DOHH2 (cell line): Measurements from ENCODE around the gene KIZ.

Experiments used
- H3F3A ChIP-seq: fragments of 200-600 bp; sonication (generic), shearing (Covaris generic); 2 replicates; pipeline ENCODE4 v1.6.0; 2016; ENCODE audit warnings: antibody characterized with exemption, mild to moderate bottlenecking; ENCODE audit not compliant: control insufficient read depth, insufficient read depth
- H3K27ac ChIP-seq: fragments of 200-600 bp; sonication (generic); 2 replicates; pipeline ENCODE4 v1.5.1; 2014; ENCODE audit warnings: low read depth, mild to moderate bottlenecking, low read length, moderate library complexity
- H3K27me3 ChIP-seq: fragments of 200-600 bp; sonication (generic); 2 replicates; pipeline ENCODE4 v1.6.1; 2014; ENCODE audit warnings: mild to moderate bottlenecking, low read length, mixed read lengths; ENCODE audit not compliant: control insufficient read depth
- H3K36me3 ChIP-seq: fragments of 200-600 bp; sonication (generic); 2 replicates; pipeline ENCODE4 v1.6.1; 2014; ENCODE audit warnings: mild to moderate bottlenecking, low read length, moderate library complexity, mixed read lengths; ENCODE audit not compliant: control insufficient read depth
- H3K4me1 ChIP-seq: fragments of 200-600 bp; sonication (generic); 2 replicates; pipeline ENCODE4 v1.6.1; 2014; ENCODE audit warnings: mild to moderate bottlenecking, low read length, mixed read lengths; ENCODE audit not compliant: control insufficient read depth
- H3K4me2 ChIP-seq: fragments of 200-600 bp; sonication (generic); 2 replicates; pipeline ENCODE4 v1.6.0; 2014; ENCODE audit warnings: mild to moderate bottlenecking, low read length, moderate library complexity
- H3K4me3 ChIP-seq: fragments of 200-600 bp; sonication (generic); 2 replicates; pipeline ENCODE4 v1.5.1; 2014; ENCODE audit warnings: mild to moderate bottlenecking, low read length, mixed read lengths
- H3K79me2 ChIP-seq: fragments of 200-600 bp; sonication (generic); 2 replicates; pipeline ENCODE4 v1.6.1; 2014; ENCODE audit warnings: mild to moderate bottlenecking, low read length, mixed read lengths; ENCODE audit not compliant: control insufficient read depth
- H3K9me2 ChIP-seq: fragments of 200-600 bp; sonication (generic); replicated peaks from 2 replicates; pipeline ENCODE4 v1.6.1; 2014; ENCODE audit warnings: mild to moderate bottlenecking, low read length, mixed read lengths; ENCODE audit not compliant: control insufficient read depth
- H3K9me3 ChIP-seq: fragments of 200-600 bp; sonication (generic); 2 replicates; pipeline ENCODE4 v1.6.1; 2014; ENCODE audit warnings: antibody characterized with exemption, low read length, mixed read lengths; ENCODE audit not compliant: control insufficient read depth, insufficient read depth
- H4K20me1 ChIP-seq: fragments of 200-600 bp; sonication (generic); 2 replicates; pipeline ENCODE4 v1.6.0; 2014; ENCODE audit warnings: low read depth, mild to moderate bottlenecking, antibody characterized with exemption, low read length, moderate library complexity; ENCODE audit not compliant: control insufficient read depth, insufficient read depth
- CTCF ChIP-seq: fragments of 200-600 bp; sonication (generic); IDR thresholded peaks from one replicate; pipeline ENCODE4 v1.5.1; 2014; ENCODE audit warnings: antibody characterized with exemption, mild to moderate bottlenecking, low read depth, low read length; ENCODE audit not compliant: poor library complexity, severe bottlenecking
- EZH2phosphoT487 ChIP-seq: fragments of 200-600 bp; sonication (generic); IDR thresholded peaks from 2 replicates; pipeline ENCODE4 v1.6.1; 2017; ENCODE audit warnings: borderline replicate concordance, mild to moderate bottlenecking, antibody characterized with exemption, low read length, moderate library complexity, mixed read lengths

Gene KIZ

GRCh38 chr20:21103582-21104465 is 22.1 kb upstream of the KIZ start:
- no peaks in the 10 kb centered on the region for H4K20me1 ChIP-seq
- peaks cover 66% of the 10 kb centered on the region for H3K27me3 ChIP-seq
- TF ChIP-seq CTCF (no peak), EZH2phosphoT487 (no peak)

GRCh38 chr20:21104466-21104761 is 21.5 kb upstream of the KIZ start:
- H3K4me1 ChIP-seq: peaks cover 37% of the 10 kb centered on the region
- no peaks in the 10 kb centered on the region for H3K36me3 ChIP-seq
- no peaks in the 10 kb centered on the region for H3K9me2 ChIP-seq
- no peaks in the 10 kb centered on the region for H3F3A ChIP-seq
- no peaks in the 10 kb centered on the region for H3K9me3 ChIP-seq
- H3K4me3 ChIP-seq: no peak overlapping the region
- no peaks in the 10 kb centered on the region for H3K79me2 ChIP-seq
- H3K27me3 ChIP-seq: peaks cover 60% of the 10 kb centered on the region
- TF ChIP-seq EZH2phosphoT487: no peak
- no peak for TF ChIP-seq CTCF
- no peaks in the 10 kb centered on the region for H4K20me1 ChIP-seq
- no peak overlapping the region for H3K4me2 ChIP-seq
- H3K27ac ChIP-seq: no peak overlapping the region

More at GRCh38 chr20:21103582-21104465, 22.1 kb upstream of the KIZ start:
- Histone ChIP-seq H3K27ac (no peak overlapping the region), H3K9me2 (no peaks in the 10 kb centered on the region), H3K36me3 (no peaks in the 10 kb centered on the region), H3K4me3 (no peak overlapping the region), H3K4me2 (no peak overlapping the region), H3K4me1 (peaks cover 37% of the 10 kb centered on the region), H3F3A (no peaks in the 10 kb centered on the region), H3K9me3 (no peaks in the 10 kb centered on the region), H3K79me2 (no peaks in the 10 kb centered on the region)

GRCh38 chr20:21104921-21105320 is 21.0 kb upstream of the KIZ start:
- Histone ChIP-seq H3K4me1 (peaks cover 32% of the 10 kb centered on the region), H3F3A (no peaks in the 10 kb centered on the region), H3K27me3 (peaks cover 55% of the 10 kb centered on the region), H3K36me3 (no peaks in the 10 kb centered on the region), H3K4me2 (no peak overlapping the region), H3K9me3 (no peaks in the 10 kb centered on the region), H3K4me3 (no peak overlapping the region), H4K20me1 (no peaks in the 10 kb centered on the region), H3K27ac (no peak overlapping the region), H3K9me2 (no peaks in the 10 kb centered on the region), H3K79me2 (no peaks in the 10 kb centered on the region)
- no peak for TF ChIP-seq EZH2phosphoT487

- no peaks in the 10 kb centered on the region for H3K79me2 ChIP-seq
- no peaks in the 10 kb centered on the region for H3F3A ChIP-seq
- no peaks in the 10 kb centered on the region for H4K20me1 ChIP-seq
- TF ChIP-seq EZH2phosphoT487 (no peak), CTCF (no peak)
- H3K4me3 ChIP-seq: no peak overlapping the region
- peaks cover 48% of the 10 kb centered on the region for H3K27me3 ChIP-seq
- peaks cover 25% of the 10 kb centered on the region for H3K4me1 ChIP-seq
- H3K9me2 ChIP-seq: no peaks in the 10 kb centered on the region
- H3K4me2 ChIP-seq: no peak overlapping the region
- H3K9me3 ChIP-seq: no peaks in the 10 kb centered on the region
- no peaks in the 10 kb centered on the region for H3K36me3 ChIP-seq
- no peak overlapping the region for H3K27ac ChIP-seq
Measured at GRCh38 chr20:21105429-21106170, 20.3 kb upstream of the KIZ start.
